ENCODE data around the gene USP6NL. TPM values are rescaled to one million over a fixed set of nuclear protein-coding genes. Genes with fewer than 3 reads are reported as not detected.

The USP6NL gene
- total and polyA plus RNA-seq, 10 of the 15 experiments (the other 5 are each of a cell fraction or from before 2014, with no cell fraction given) = 4.0 to 27.7 (median 18.2) TPM

GRCh38 chr10:11546581-11546980, 64.9 kb downstream of the USP6NL start:
- no TSS peak for BruUV-seq (replicated peaks)
- 97% methylated on average over 4 of the region's 4 CpGs for WGBS (ENCODE audit: insufficient coverage, insufficient replicate concordance, low lambda C conversion rate, missing lambda C conversion rate)
- Histone ChIP-seq H4K20me1 (ENCODE audit: control insufficient read depth, insufficient read depth) (no peaks in the 10 kb centered on the region), H3K9me3 (replicated peaks; ENCODE audit: control insufficient read depth, insufficient read depth, low read length) (peaks cover 2% of the 10 kb centered on the region; the same call in 2 of the 3 replicates), H3K4me1 (ENCODE audit: control insufficient read depth, insufficient read depth, low read length) (peaks cover 22% of the 10 kb centered on the region), H3K79me2 (ENCODE audit: control insufficient read depth, insufficient read depth, low read length) (peaks cover 58% of the 10 kb centered on the region), H3K27me3 (replicated peaks in 1 of 2; ENCODE audit: control insufficient read depth in 2 of 2, insufficient read depth in 2 of 2, low read length in 1 of 2) (no peaks in the 10 kb centered on the region), H2AFZ (ENCODE audit: control insufficient read depth, low read depth, low read length) (no peak overlapping the region), H3K27ac (ENCODE audit: control insufficient read depth, insufficient read depth) (no peak overlapping the region), H3K9ac (ENCODE audit: control insufficient read depth, insufficient read depth, low read length) (no peak overlapping the region), H3K36me3 (ENCODE audit: control insufficient read depth in 2 of 2, insufficient read depth in 2 of 2, low read length in 1 of 2) (peaks cover 0 to 8% of the 10 kb centered on the region in 2 experiments; a peak in 1 of 4 replicates), H3K4me3 (no peak overlapping the region), H3K4me2 (ENCODE audit: control insufficient read depth, insufficient read depth) (no peak overlapping the region)
- ChIA-PET SMC1A (ENCODE audit: uncharacterized antibody, unreplicated experiment) (interaction anchor here (1.3 to 3.4 kb wide), 3 partner anchors 11 to 170 kb away, joined by 3 to 21 read pairs (median 14); no protein-coding TSS in a partner anchor), RAD21 (ENCODE audit: unreplicated experiment) (no interaction called here), CTCF (interaction anchor here (1.3 kb wide), 1 partner anchor 47 kb away, joined by 3 read pairs; no protein-coding TSS in a partner anchor), POLR2A (no interaction called here)
- DNase-seq (ENCODE audit: low read depth, low spot score) (no peak), FAIRE-seq (no peak), ATAC-seq (no peak)
- intact Hi-C loops (cut with micrococcal nuclease; ENCODE audit: unreplicated experiment) = no loop called here
- TF ChIP-seq, protein P1, sequence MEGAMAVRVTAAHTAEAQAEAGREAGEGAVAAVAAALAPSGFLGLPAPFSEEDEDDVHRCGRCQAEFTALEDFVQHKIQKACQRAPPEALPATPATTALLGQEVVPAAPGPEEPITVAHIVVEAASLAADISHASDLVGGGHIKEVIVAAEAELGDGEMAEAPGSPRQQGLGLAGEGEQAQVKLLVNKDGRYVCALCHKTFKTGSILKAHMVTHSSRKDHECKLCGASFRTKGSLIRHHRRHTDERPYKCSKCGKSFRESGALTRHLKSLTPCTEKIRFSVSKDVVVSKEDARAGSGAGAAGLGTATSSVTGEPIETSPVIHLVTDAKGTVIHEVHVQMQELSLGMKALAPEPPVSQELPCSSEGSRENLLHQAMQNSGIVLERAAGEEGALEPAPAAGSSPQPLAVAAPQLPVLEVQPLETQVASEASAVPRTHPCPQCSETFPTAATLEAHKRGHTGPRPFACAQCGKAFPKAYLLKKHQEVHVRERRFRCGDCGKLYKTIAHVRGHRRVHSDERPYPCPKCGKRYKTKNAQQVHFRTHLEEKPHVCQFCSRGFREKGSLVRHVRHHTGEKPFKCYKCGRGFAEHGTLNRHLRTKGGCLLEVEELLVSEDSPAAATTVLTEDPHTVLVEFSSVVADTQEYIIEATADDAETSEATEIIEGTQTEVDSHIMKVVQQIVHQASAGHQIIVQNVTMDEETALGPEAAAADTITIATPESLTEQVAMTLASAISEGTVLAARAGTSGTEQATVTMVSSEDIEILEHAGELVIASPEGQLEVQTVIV (IDR thresholded peaks at IDR 0.05; ENCODE audit: borderline replicate concordance, partially characterized antibody) = no peak
- TF ChIP-seq BMI1 (IDR thresholded peaks at IDR 0.05; ENCODE audit: borderline replicate concordance) = no peak
- TF ChIP-seq ATF7 (IDR thresholded peaks at IDR 0.05; ENCODE audit: low read depth) = no peak
- TF ChIP-seq RUNX3 (IDR thresholded peaks at IDR 0.05; ENCODE audit: low read length) = 0 out of 2 replicates have a peak, but pooled peaks have one; percentile 7
- TF ChIP-seq KLF5 (IDR thresholded peaks at IDR 0.05; ENCODE audit: partially characterized antibody) = no peak
- TF ChIP-seq SMAD1 (IDR thresholded peaks at IDR 0.05; ENCODE audit: low read depth, partially characterized antibody) = no peak
- in situ Hi-C loops (cut with MboI) = no loop called here

All from GM12878 (cell line).